H1 (cell line): Measurements from ENCODE around the gene SLC41A2. TPM values are rescaled to one million over a fixed set of nuclear protein-coding genes. Genes with fewer than 3 reads are reported as not detected.

ENCODE experiments used
- CTCF ChIA-PET: fragments of 300-600 bp; sonication (Branson Sonifier 250); formaldehyde crosslinking; loops from one replicate; lab custom pipeline; 2021; ENCODE audit not compliant: partially characterized antibody; lab: Charles Lee
- POLR2A ChIA-PET: fragments of 300-600 bp; sonication (Branson Sonifier 250); formaldehyde crosslinking; loops from one replicate; lab custom pipeline; 2021; ENCODE audit warnings: inconsistent platforms; ENCODE audit not compliant: partially characterized antibody; lab: Charles Lee
- DNase-seq, 2 experiments: peaks; one replicate each; pipeline versions ENCODE4 v3.0.0 to v3.0.0-alpha.2; 2010 to 2022; ENCODE audit warnings: low spot score in 2 of 2, low read depth in 1 of 2, mixed read lengths in 1 of 2
- FAIRE-seq: peaks from 2 replicates; lab custom pipeline; 2011; peaks lifted over from hg19 to GRCh38; lab: Jason Lieb, UNC
- H2AFZ ChIP-seq: 2 replicates; pipeline ENCODE4 v1.8.1; 2012; ENCODE audit warnings: low read length, inconsistent platforms
- H2AK5ac ChIP-seq: 2 replicates; pipeline ENCODE4 v1.6.1; 2013; ENCODE audit warnings: low read depth, low read length
- H2BK120ac ChIP-seq: replicated peaks from 2 replicates; pipeline ENCODE3; 2013; ENCODE audit warnings: low read depth, low read length, inconsistent platforms
- H2BK12ac ChIP-seq: 2 replicates; pipeline ENCODE4 v1.6.1; 2013; ENCODE audit warnings: low read depth, low read length
- H2BK15ac ChIP-seq: 2 replicates; pipeline ENCODE4 v1.6.1; 2013; ENCODE audit warnings: low read length
- H2BK20ac ChIP-seq: 2 replicates; pipeline ENCODE4 v1.6.1; 2013; ENCODE audit warnings: low read length
- H2BK5ac ChIP-seq: 2 replicates; pipeline ENCODE4 v1.6.1; 2013; ENCODE audit warnings: low read depth, low read length
- H3K14ac ChIP-seq: 2 replicates; pipeline ENCODE4 v1.6.1; 2013; ENCODE audit warnings: inconsistent platforms; ENCODE audit not compliant: insufficient read length
- H3K18ac ChIP-seq: 2 replicates; pipeline ENCODE4 v1.6.1; 2013; ENCODE audit warnings: low read length; ENCODE audit errors: extremely low read depth
- H3K23ac ChIP-seq: 2 replicates; pipeline ENCODE4 v1.6.1; 2013; ENCODE audit warnings: inconsistent platforms; ENCODE audit not compliant: insufficient read length
- H3K23me2 ChIP-seq: 2 replicates; pipeline ENCODE4 v1.6.1; 2013; ENCODE audit warnings: low read depth, low read length
- H3K27ac ChIP-seq: 2 replicates; pipeline ENCODE4 v1.6.1; 2011; ENCODE audit warnings: low read depth, low read length, inconsistent platforms
- H3K27me3 ChIP-seq, 4 experiments: replicated peaks in 1 of 4; 1 replicate in 1 of 4; 2 replicates in 3 of 4; pipeline versions ENCODE4 v1.6.1 to v1.8.1; 2011 to 2013; ENCODE audit warnings: low read length in 3 of 4, mild to moderate bottlenecking in 3 of 4, inconsistent platforms in 2 of 4, mixed read lengths in 2 of 4, moderate library complexity in 1 of 4; ENCODE audit not compliant: control insufficient read depth in 3 of 4, insufficient read depth in 3 of 4; ENCODE audit errors: extremely low read depth in 1 of 4
- H3K36me3 ChIP-seq, 4 experiments: 2 replicates each; pipeline versions ENCODE4 v1.6.1 to v1.8.1; 2011 to 2013; ENCODE audit warnings: mild to moderate bottlenecking in 4 of 4, low read length in 3 of 4, moderate library complexity in 2 of 4, control low read depth in 1 of 4, inconsistent platforms in 1 of 4; ENCODE audit not compliant: insufficient read depth in 4 of 4, control insufficient read depth in 2 of 4
- H3K4ac ChIP-seq: replicated peaks from 2 replicates; pipeline ENCODE3; 2013; ENCODE audit warnings: low read length, low read depth, mixed read lengths, inconsistent platforms; ENCODE audit not compliant: insufficient read length
- H3K4me1 ChIP-seq, 4 experiments: replicated peaks in 1 of 4; 1 replicate in 1 of 4; 2 replicates in 3 of 4; pipeline versions ENCODE4 v1.6.1 to v1.8.1; 2011 to 2013; ENCODE audit warnings: low read length in 3 of 4, inconsistent platforms in 2 of 4, mixed read lengths in 1 of 4; ENCODE audit not compliant: insufficient read depth in 4 of 4, control insufficient read depth in 3 of 4
- H3K4me2 ChIP-seq, 2 experiments: 2 replicates each; pipeline versions ENCODE4 v1.6.1 to v1.8.1; 2011 to 2013; ENCODE audit warnings: low read depth in 2 of 2, low read length in 2 of 2, control low read depth in 1 of 2, inconsistent platforms in 1 of 2, mild to moderate bottlenecking in 1 of 2; ENCODE audit not compliant: insufficient read depth in 1 of 2
- H3K4me3 ChIP-seq, 4 experiments: fragments of 200-600, 300-600 bp in 1 of 4; sonication (generic), shearing (Covaris generic), sonication (Bioruptor Twin) in 1 of 4; 2 replicates each; pipeline versions ENCODE4 v1.5.1 to v1.8.1; 2011 to 2016; ENCODE audit warnings: low read length in 4 of 4, low read depth in 3 of 4, control low read depth in 2 of 4, inconsistent platforms in 2 of 4, mild to moderate bottlenecking in 2 of 4, mixed read lengths in 1 of 4, moderate library complexity in 1 of 4; ENCODE audit not compliant: insufficient read depth in 2 of 4; ENCODE audit errors: extremely low read depth in 1 of 4
- H3K56ac ChIP-seq: replicated peaks from 2 replicates; pipeline ENCODE3; 2013; ENCODE audit warnings: low read depth, mild to moderate bottlenecking, mixed read lengths, low read length, inconsistent platforms; ENCODE audit not compliant: insufficient read length
- H3K79me1 ChIP-seq: 2 replicates; pipeline ENCODE4 v1.6.1; 2013; ENCODE audit warnings: low read depth, low read length, control low read depth
- H3K79me2 ChIP-seq, 2 experiments: 2 replicates each; pipeline versions ENCODE4 v1.6.1 to v1.8.1; 2012 to 2013; ENCODE audit warnings: low read length in 2 of 2, mild to moderate bottlenecking in 2 of 2, inconsistent platforms in 1 of 2; ENCODE audit not compliant: insufficient read depth in 2 of 2, control insufficient read depth in 1 of 2
- H3K9ac ChIP-seq, 4 experiments: replicated peaks in 1 of 4; 1 replicate in 1 of 4; 2 replicates in 3 of 4; pipeline versions ENCODE4 v1.6.1 to v1.8.1; 2011 to 2013; ENCODE audit warnings: low read depth in 3 of 4, low read length in 3 of 4, control low read depth in 2 of 4, mild to moderate bottlenecking in 2 of 4, moderate library complexity in 2 of 4, inconsistent platforms in 1 of 4; ENCODE audit errors: extremely low read depth in 1 of 4
- H3K9me3 ChIP-seq, 2 experiments: 2 replicates each; pipeline versions ENCODE4 v1.6.1 to v1.8.1; 2012 to 2013; ENCODE audit warnings: mild to moderate bottlenecking in 2 of 2, moderate library complexity in 2 of 2, control low read depth in 1 of 2, inconsistent platforms in 1 of 2, low read depth in 1 of 2, low read length in 1 of 2, mixed read lengths in 1 of 2; ENCODE audit not compliant: insufficient read depth in 2 of 2
- H4K20me1 ChIP-seq, 2 experiments: replicated peaks in 1 of 2; 2 replicates each; pipeline versions ENCODE3 to v1.8.1; 2011 to 2013; ENCODE audit warnings: inconsistent platforms in 2 of 2, low read length in 2 of 2, mild to moderate bottlenecking in 1 of 2; ENCODE audit not compliant: insufficient read depth in 2 of 2, control insufficient read depth in 1 of 2
- H4K5ac ChIP-seq: 2 replicates; pipeline ENCODE4 v1.6.1; 2013; ENCODE audit warnings: low read length, low read depth, mixed read lengths, inconsistent platforms; ENCODE audit not compliant: insufficient read length
- H4K8ac ChIP-seq: 2 replicates; pipeline ENCODE4 v1.8.0; 2013; ENCODE audit warnings: mild to moderate bottlenecking, moderate library complexity, low read length, inconsistent platforms; ENCODE audit not compliant: insufficient read depth; ENCODE audit errors: extremely low read depth
- H4K91ac ChIP-seq: replicated peaks from 2 replicates; pipeline ENCODE3; 2013; ENCODE audit warnings: low read length, mixed read lengths, inconsistent platforms; ENCODE audit not compliant: insufficient read length
- BACH1 ChIP-seq: IDR thresholded peaks from 2 replicates; pipeline ENCODE4 v1.6.1; 2012; ENCODE audit warnings: low read length, improper control_type of control experiment
- CHD1 ChIP-seq: IDR thresholded peaks from 2 replicates; pipeline ENCODE4 v1.6.1; 2012; ENCODE audit warnings: low read depth, low read length, improper control_type of control experiment
- EP300 ChIP-seq, 2 experiments: IDR thresholded peaks; 1 replicate in 1 of 2; 2 replicates in 1 of 2; pipeline ENCODE4 v1.6.1; 2011 to 2012; ENCODE audit warnings: low read depth in 2 of 2, low read length in 2 of 2, mild to moderate bottlenecking in 2 of 2, borderline replicate concordance in 1 of 2, inconsistent platforms in 1 of 2, moderate library complexity in 1 of 2
- SIN3A ChIP-seq, 2 experiments: IDR thresholded peaks in 1 of 2; conservative IDR thresholded peaks in 1 of 2; 2 replicates each; pipeline ENCODE4 v1.6.1; 2011 to 2012; ENCODE audit warnings: low read length in 2 of 2, improper control_type of control experiment in 1 of 2, low read depth in 1 of 2, mild to moderate bottlenecking in 1 of 2
- YY1 ChIP-seq: IDR thresholded peaks from 2 replicates; pipeline ENCODE4 v1.6.1; 2011; ENCODE audit warnings: low read depth, mild to moderate bottlenecking, low read length
- WGBS, 2 experiments: shearing (Covaris generic) in 1 of 2; methylation state at CpG; one replicate each; pipeline versions ENCODE4 v1.1.6 to v1.1.7; 2013 to 2015; ENCODE audit warnings: low lambda C conversion rate in 2 of 2, mixed read lengths in 2 of 2, inconsistent platforms in 1 of 2, low coverage in 1 of 2, missing lambda C conversion rate in 1 of 2; ENCODE audit not compliant: insufficient replicate concordance in 2 of 2, insufficient coverage in 1 of 2, insufficient read length in 1 of 2; ENCODE audit errors: extremely low coverage in 1 of 2, missing lambda C conversion rate in 1 of 2; 5-methylcytosine and 5-hydroxymethylcytosine counted together
- polyA plus RNA-seq, 7 experiments: library from polyadenylated mRNA; depleted of rRNA in 3 of 7; stranded (reverse) in 5 of 7; unstranded in 2 of 7; fragments of >200 nt in 5 of 7; fragments of 200-250 nt in 2 of 7; gene quantifications; 1 replicate in 5 of 7; 2 replicates in 1 of 7; 4 replicates in 1 of 7; pipeline versions ENCODE4 v1.2.1 to v1.2.3, GENCODE V29; 2011 to 2013; ENCODE audit warnings: missing spikeins in 2 of 7, mixed read lengths in 2 of 7
- total RNA-seq: library from RNA; stranded (reverse); fragmentation: NEBNext Ultra II Directional; extraction: Animal tissue kit (Norgen Biotek cat#: 25700); gene quantifications from 2 replicates; pipeline ENCODE4 v1.2.1, GENCODE V29; 2021

Gene SLC41A2
- total and polyA plus RNA-seq, 2 of the 8 experiments (the other 6 are each of a cell fraction or from before 2014, with no cell fraction given) = 0.79 to 3.0 TPM

GRCh38 chr12:104999347-104999685 lies 41.2 kb upstream of the SLC41A2 start:
- Histone ChIP-seq H3K9ac (no peak overlapping the region), H3K18ac (no peak overlapping the region), H4K91ac (no peak overlapping the region), H3K4me1 (no peaks in the 10 kb centered on the region), H3K4me2 (no peak overlapping the region), H4K8ac (0 out of 2 replicates have a peak overlapping the region, but pooled peaks have one; percentile 3), H3K9me3 (no peaks in the 10 kb centered on the region), H3K79me2 (no peaks in the 10 kb centered on the region), H3K56ac (no peak overlapping the region), H2BK15ac (no peak overlapping the region), H2BK120ac (no peak overlapping the region), H3K4ac (no peak overlapping the region), H2AFZ (no peak overlapping the region), H3K23me2 (no peaks in the 10 kb centered on the region), H3K27ac (no peak overlapping the region), H3K36me3 (peaks cover 11 to 68% (median 46%) of the 10 kb centered on the region in 4 experiments), H3K4me3 (no peak overlapping the region), H3K14ac (no peak overlapping the region), H3K27me3 (no peaks in the 10 kb centered on the region), H4K20me1 (peaks cover 0 to 9% of the 10 kb centered on the region in 2 experiments), H3K23ac (no peak overlapping the region), H4K5ac (no peak overlapping the region), H2BK5ac (no peak overlapping the region; the same call in 1 of the 2 replicates), H3K79me1 (peaks cover 6% of the 10 kb centered on the region; the same call in 1 of the 2 replicates), H2BK20ac (no peak overlapping the region), H2BK12ac (no peak overlapping the region), H2AK5ac (no peak overlapping the region)
- DNase-seq (no peak), FAIRE-seq (no peak)
- ChIA-PET POLR2A (no interaction called here), CTCF (no interaction called here)
- WGBS, 2 experiments = 74% methylated on average over 7 of the region's 7 CpGs; no CpG with 5 or more reads in 1 of the 2 experiments
- no peak for TF ChIP-seq CHD1
- TF ChIP-seq SIN3A (conservative IDR thresholded peaks at IDR 0.05 in 1 of 2, IDR thresholded peaks at IDR 0.05 in 1 of 2; ENCODE audit: low read depth in 1 of 2, low read length in 2 of 2) = no peak
- TF ChIP-seq EP300 (IDR thresholded peaks at IDR 0.05; ENCODE audit: borderline replicate concordance in 1 of 2, low read depth in 2 of 2, low read length in 2 of 2) = no peak
- TF ChIP-seq YY1 = no peak
- TF ChIP-seq BACH1 = no peak
